Measurements from ENCODE around the gene ACVR1C.
"Not testable (repeated sequence)": the region's sequence is repeated elsewhere in the genome, so short reads cannot be mapped to it uniquely, and the experiment has no call there.

The ACVR1C gene

DNA sequence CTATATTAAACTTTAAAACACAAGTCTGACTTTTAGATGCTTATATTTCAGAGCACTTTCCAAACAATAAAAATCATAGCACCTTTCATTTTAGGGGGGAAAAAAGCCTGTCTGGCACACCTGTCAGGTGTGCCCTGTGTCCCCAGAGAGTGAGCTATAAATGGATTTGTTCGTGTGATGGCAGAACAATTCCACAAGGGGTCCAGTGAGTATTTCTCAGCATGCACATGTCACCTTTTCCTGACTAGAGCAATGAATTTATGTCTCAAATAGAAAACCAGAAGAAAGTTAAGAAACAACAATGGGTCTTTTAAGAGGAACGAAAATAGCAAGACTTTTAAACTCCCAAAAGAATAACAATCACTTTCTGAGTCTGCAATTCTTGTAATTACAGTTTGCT, 55.9 kb downstream of the ACVR1C start:
- peak; percentile 33 for DNase-seq (ENCODE audit: low spot score)

DNA sequence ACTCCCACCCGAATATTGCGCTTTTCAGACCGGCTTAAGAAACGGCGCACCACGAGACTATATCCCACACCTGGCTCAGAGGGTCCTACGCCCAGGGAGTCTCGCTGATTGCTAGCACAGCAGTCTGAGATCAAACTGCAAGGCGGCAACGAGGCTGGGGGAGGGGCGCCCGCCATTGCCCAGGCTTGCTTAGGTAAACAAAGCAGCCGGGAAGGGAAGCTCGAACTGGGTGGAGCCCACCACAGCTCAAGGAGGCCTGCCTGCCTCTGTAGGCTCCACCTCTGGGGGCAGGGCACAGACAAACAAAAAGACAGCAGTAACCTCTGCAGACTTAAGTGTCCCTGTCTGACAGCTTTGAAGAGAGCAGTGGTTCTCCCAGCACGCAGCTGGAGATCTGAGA, 62.0 kb downstream of the ACVR1C start:
- DNase-seq (ENCODE audit: low spot score) = not testable (repeated sequence)

DNA sequence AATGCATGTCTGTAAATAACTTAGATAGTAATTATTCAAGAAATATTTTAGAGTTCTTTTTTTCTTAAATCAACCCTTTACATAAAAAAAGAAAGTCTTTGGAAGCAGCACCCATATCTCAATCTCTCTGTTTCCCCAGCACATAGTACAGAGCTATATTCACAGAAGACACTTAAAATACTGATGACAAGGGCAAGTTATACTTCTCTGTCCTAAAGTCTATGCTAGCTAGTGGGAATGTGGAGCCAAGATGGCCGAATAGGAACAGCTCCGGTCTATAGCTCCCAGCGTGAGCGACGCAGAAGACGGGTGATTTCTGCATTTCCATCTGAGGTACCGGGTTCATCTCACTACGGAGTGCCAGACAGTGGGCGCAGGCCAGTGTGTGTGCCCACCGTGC, 62.6 kb downstream of the ACVR1C start:
- peak; percentile 14 for DNase-seq (ENCODE audit: low spot score)

DNA sequence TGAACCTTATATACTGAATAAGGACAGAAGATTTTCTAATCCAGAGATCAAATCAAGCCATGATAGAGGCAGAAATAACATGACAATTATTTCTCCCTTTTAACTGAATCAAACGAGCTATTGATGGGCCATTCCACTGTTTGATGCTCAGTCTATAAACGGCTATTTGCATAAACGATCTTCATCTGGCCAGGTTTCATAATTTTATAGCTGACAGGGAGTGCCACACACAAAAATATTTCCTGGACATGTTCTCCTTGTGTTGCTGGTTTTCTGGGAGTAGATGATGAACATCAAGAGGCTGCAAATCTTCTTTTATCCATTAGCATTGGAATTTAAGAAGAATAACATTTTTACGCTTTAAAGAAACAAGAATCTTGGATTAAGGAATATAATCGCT, 63.1 kb downstream of the ACVR1C start:
- no peak for DNase-seq (ENCODE audit: low spot score)

DNA sequence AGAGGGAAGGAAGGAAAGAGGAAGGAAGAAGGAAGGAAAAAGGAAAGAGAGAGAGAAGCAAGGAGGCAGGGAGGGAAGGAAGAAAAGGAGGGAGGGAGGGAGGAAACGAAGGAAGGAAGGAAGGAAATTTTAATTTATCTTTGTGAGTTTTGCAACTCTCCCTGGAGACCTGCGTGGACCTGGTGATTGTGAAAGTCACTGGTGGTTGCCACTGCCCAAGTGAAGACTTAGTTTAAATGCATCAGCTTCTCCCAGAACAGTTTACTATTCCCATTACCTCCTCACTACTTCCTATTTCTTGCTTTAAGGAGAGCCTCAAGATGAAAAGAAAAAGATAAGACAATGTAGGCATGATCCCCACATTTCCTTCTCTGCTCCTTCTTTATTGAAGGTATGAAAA, 68.8 kb downstream of the ACVR1C start:
- no peak for DNase-seq (ENCODE audit: low spot score)

DNA sequence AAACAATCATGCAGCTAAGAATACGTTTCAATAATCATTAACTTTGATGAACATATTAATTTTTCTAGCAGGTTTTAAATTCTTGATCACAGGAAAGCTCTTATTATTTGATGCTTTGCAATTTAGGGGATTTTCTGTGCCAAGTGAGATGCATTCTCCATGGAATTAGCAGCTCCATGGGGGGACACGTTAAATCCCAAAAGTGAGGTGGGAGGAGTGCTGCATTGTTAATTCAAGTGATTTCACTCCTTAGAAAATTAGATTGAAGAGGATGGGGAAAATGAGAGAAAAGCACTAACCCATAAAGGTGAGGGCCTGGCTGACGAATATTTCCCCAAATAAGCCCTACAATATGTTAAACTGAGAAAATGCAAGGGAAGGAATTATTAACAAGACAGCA, 69.2 kb downstream of the ACVR1C start:
- no peak for DNase-seq (ENCODE audit: low spot score)

DNA sequence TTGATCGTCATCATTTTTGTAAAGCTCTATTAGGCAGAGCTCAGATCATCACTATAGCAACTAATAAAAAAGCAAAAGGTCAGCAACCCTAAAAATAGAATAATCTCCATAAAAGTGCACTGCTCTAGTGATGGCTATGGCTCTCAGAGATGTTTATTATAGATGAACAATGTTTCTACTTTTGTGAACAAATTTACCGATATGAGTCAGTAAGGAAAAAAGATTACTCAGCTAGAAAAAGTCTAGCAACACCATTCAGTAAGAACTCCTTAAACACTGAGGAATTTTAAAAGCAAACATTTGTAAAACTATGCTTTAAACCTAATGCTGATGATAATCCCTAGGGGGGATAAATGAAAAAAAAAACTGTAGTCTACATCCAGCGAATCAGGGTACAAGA, 69.6 kb downstream of the ACVR1C start:
- no peak for DNase-seq (ENCODE audit: low spot score)

DNA sequence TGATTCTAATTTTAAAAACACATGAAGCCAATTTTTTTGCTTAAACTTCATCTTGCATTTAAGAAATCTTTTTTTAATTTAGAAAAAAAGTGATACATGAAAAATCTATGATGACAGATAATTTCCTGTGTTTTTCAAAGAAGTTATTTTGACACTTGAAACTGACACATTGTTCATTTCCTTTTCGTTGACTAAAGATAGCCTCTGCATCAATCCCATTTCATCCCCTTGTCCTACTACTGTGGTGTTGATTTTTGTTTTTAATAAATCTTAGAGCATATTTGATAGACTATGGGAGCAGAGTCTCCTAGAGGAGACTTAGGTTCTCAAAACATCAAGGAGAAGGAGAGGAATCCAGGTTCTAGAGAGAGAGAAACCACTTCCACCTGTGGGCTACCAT, 70.9 kb downstream of the ACVR1C start:
- no peak for DNase-seq (ENCODE audit: low spot score)

DNA sequence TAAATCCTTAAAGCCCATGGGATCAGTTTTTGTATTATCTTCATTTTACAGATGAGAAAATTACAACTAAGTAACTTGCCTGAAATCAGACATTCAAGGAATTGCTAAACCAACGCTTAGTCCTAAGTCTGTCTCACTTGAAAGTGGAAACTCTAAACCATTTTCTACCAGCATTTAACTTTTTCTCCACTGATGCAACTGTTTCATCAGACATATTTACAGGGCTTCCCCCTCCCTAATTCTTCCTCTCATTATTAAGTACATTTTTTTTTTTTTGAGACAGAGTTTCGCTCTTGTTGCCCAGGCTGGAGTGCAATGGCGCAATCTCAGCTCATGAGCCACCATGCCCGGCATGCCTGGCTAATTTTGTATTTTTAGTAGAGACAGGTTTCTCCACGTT, 88.6 kb downstream of the ACVR1C start:
- DNase-seq (ENCODE audit: low spot score) = no peak

DNA sequence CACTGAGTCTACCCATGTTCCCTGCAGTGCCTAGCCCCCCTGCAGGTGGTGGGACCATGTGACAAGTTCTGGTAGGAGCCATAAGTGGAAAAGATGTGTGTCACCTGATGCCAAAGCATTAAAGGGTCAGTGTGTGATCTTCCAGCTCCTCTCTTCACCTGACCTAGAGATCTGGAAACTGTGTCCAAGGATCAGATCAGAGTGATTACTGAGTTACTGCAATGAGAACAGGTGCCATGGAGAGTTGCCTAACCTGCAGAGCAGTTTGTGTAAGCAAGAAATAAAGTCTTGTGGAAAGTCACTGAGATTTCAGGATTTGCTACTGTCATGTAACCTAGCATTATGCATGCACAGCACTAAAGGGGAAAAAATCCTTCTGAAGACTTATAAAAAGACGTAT, 90.6 kb downstream of the ACVR1C start:
- DNase-seq (ENCODE audit: low spot score) = no peak

DNA sequence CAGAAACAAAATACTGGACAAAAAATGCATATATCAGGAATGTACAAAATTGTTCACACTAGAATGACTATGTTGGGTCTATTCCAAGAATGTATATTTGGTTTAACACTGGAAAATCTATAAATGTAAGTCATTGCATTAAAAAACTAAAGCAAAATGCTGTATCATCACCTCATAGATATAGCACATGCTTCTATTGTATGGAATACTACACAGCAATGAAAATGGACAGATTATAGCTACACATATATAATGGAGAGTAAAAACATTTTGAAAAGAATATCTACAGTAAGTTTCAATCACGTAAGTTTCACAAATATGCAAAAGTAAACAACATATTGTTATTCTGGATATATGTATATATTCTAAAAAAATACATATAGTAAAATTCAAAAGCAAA, 91.8 kb downstream of the ACVR1C start:
- DNase-seq (ENCODE audit: low spot score) = no peak

DNA sequence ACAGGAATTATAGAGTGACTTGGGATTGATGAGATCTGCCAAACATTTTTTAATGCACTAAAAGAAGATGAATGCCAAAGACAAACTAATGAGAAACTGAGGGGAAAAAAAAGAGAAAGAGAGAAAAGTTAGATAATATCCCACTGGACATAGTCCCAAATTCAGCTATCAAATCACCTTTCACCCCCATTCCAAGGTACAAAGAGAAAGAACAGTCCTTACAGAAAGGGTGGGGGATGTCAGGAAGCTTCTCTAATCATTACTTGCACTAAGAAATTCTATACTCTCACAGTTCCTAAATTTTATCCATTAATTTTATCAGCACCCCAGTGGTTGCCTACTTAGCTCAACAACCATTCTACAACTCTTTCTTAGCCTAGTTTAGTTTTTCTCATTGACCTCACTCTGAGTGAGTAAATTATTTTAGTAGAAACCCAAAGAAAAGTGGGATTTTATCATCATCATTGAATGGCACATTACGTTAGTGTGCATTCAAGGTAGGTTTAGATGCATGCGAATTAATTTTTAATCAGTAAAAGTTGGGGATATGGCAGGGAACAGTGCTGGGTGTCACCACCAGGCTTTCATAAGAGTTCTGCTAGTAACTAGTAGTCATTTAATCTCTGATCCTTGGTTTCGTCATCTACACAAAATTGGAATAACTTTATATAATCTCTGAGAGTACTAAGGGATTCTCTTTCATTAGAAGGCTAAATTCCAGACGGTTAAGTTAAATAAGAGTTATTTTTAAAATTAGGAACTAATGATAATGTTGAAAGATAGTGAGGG, 99.5 kb downstream of the ACVR1C start:
- no peak for DNase-seq (ENCODE audit: low spot score)

DNA sequence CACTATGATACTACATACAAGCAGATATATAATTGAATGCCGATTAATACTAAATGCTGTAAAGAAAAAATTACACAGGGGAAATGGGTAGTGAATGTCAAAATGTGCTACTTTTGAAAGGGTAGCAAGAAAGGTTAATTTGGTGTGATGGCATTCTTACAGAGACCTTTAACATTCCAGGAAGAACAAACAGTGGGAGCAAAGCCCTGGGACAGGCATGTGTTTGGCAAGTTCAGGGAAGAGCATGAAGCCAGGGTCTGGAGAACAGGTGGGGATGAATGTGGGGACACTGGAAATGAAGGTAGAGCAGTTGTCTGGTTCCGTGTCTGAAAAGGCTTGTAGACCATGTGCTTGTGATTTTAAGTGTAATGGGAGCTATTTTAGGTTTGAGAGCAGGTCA, 102.6 kb downstream of the ACVR1C start:
- DNase-seq (ENCODE audit: low spot score) = no peak

DNA sequence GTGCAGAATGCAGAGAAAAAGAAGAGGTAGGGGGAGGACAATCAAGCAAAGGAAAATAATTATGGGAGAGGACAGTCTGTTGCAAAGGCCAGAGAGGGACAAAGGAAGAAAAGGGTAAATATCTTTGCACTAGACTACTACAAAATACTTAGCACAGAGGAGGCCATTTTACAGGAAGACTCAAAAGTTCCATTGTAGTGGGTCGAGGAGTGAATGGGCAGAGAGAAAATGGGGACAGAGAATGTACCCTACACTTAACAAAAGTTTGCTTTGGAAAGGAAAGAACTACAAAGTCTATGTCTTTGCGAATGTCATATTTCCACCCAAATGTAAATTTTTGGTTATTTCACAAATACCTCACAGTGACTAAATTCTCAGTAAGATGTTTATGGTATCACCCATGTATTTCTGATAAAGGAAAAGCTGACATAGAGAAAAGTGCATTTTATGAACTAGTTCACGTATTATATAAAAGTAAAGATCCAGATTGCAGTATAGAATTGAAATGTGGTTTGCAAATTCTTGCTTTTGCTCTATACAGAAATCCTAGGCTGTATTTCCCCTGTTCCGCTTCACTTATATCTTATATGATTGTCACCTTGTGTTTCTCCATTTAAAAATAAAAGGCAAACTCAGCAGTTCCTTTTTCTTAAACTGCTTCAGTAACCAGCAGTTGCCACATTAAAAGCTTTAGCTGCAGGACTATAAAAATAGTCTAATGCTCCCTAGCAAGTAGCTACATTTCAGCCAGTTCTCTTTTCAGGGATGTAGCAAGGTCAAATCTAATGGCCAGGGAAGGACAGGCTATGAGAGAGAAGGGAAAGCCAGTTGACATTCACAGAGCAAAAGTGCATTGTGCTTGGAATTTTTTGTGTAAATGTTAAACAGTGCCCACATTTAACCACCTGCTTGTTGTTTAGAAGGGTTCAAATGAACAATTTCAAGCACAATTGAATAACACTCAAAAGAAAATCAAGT, 105.1 kb downstream of the ACVR1C start:
- DNase-seq (ENCODE audit: low spot score) = no peak

DNA sequence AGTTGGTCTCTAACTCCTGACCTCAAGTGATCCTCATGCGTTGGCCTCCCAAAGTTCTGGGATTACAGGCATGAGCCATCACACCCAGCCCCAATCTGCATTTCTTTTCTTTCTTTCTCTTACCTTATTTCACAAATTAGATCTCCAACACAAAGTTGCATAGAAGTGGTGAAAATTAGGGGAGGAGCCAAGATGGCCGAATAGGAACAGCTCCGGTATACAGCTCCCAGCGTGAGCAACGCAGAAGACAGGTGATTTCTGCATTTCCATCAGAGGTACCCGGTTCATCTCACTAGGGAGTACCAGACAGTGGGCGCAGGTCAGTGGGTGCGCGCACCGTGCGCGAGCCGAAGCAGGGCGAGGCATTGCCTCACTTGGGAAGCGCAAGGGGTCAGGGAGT, 113.7 kb downstream of the ACVR1C start:
- DNase-seq (ENCODE audit: low spot score) = not testable (repeated sequence)

DNA sequence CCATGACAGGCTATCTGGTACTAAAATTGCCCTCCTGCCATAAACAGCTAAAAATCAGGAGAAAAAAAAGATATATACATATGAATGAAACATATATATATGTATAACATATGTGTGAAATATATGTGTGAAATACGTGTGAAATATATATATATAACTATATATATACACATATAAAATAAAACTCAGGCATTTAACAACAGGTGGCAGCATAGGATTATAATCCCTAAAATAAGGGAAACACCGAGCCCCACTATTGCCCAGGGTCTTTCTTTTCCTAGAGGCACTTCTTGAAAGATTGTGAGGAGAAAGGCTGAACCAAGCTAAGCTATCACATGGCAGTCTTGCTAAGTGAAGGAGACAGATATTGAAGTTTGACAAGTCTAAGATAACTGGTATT, 118.9 kb downstream of the ACVR1C start:
- DNase-seq (ENCODE audit: low spot score) = no peak

DNA sequence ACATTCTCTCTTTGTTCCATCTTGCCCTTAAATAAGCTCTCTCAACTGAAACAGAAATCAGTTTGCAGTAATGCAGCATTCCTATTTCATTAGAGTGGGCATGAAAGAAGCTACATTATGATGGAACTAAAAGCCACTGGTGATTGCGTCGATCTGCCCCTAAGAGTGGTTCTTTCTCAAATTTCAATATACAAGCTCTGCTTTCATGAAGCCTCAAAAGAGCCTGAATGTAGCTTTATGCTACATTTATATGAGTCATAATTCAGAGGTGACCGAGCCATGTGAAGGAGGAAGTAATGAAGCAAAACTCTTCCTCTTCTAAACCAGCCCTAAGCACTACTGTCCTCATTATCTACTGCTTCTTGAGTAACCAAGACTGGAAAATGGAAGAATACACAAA, 120.0 kb downstream of the ACVR1C start:
- DNase-seq (ENCODE audit: low spot score) = no peak

DNA sequence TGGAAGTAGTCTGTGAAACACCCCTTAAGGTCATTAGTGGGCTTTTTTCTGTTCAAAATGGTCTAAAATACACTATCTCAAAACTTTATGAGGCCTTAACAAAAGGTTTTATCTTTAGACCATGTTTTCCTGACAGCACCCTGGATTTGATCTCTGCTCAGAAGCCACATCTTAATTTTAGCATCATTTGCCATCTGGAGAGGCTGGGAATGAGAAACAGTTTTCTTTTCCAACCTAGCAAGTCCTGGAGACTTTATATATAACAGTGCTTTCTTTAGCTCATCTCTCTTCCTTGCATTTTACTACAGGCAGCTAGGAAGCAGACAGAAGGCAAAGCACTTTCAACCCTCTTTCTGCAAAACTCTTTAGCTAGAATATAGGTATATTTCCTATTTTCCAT, 122.1 kb downstream of the ACVR1C start:
- no peak for DNase-seq (ENCODE audit: low spot score)

DNA sequence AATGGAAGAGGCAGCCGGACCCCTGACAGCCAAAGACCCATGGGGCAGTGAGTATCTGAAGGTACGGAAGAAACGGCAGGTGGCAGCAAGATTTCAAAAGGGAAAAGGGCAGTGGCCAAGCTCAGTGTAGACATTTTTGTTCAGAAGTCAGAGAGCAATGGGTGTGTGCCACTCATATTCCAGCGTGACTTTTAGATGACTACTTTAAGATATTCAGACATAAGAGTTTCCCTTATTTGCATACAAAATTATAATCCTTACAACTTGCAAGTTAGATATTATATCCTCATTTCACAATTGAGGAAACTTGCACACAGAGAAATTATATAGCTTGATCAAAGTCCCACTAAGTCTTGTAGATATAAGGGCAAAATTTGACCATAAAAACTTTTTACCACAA, 124.0 kb downstream of the ACVR1C start:
- no peak for DNase-seq (ENCODE audit: low spot score)

DNA sequence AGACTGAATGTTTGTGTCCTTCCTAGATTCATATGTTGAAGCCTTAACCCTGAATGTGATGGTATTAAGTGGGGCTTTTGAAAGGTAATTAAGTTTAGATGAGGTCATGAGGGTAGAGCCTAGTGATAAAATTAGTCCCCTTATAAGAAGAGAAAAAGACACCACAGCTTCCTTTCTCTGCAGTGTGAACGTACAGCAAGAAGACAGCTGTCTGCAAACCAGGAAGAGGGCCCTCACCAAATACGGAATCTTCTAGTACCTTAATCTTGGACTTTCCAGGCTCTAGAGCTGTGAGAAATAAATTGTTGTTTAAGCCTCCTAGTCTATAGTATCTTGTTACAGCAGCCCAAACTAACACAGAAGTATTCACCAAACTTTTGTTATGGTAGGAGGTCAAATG, 127.6 kb downstream of the ACVR1C start:
- DNase-seq (ENCODE audit: low spot score) = no peak

DNA sequence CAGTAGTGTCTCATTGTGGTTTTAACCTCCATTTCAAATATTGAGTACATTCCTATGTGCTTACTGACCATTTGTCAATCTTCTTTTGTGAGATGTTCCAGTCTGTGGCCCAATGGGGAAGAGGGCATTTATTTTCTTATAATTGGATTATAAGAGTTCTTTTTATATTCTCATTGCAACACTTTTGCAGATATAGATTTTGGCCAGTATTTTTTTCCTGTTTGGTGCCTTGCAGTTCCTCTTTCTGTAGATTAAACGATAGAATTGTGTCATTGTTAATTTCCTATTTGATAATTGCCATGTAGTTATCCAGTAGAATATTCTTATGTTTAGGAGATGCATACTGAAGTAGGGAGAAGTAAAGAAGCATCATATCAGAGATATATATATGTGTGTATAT, 128.3 kb downstream of the ACVR1C start:
- no peak for DNase-seq (ENCODE audit: low spot score)

DNA sequence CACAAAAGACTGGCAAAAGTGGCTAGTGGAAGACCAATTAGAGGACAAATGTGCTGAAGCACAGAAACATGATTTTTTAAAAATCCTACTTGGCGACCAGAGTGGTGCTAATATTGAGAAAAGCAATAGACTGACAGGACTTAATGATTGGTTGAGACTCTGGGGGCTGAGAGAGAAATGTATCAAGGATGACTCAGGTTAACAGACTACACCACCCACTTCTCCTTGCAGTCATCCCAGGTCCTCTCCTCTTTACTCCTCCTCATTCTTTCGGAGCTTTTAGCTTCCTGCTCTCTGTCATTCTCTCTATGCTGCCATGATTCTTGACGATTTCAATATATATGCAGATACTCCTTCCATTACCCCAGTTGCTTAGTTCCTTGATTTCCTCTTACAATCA, 130.2 kb downstream of the ACVR1C start:
- DNase-seq (ENCODE audit: low spot score) = no peak

DNA sequence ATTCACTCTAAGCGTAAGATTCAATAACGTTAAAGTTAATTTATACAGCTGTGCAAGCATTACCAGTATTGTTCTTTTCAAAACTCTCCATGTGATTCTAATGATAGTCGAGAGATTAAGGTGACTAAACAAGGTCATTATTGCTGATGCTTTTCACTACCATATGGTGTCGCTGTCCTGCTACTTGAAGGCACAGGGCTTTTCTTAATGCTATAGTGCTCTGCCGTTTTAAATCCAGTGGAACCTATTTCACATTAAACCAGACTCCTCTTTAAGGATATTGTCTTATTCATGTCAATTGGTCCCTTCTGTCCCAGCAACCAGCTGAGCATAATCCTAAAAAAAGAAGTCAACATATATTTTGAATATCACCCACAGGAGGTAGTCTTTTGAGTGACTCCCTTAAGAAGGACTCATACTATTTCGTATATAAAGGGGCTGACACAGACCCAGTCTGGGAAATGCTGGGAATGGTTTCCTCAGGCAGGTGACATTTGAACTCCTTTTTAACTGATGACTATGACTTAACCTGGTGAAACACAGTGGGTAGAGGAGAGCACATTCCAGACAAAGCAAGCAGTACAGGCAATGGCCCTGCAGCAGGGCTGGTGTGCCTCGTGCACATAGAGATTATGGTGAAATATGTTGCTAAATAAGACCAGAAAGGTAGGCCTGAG, 130.9 kb downstream of the ACVR1C start:
- peak; percentile 69 for DNase-seq (ENCODE audit: low spot score)
